ENCODE measurements around the gene PRAMEF1.

Gene PRAMEF1

DNA sequence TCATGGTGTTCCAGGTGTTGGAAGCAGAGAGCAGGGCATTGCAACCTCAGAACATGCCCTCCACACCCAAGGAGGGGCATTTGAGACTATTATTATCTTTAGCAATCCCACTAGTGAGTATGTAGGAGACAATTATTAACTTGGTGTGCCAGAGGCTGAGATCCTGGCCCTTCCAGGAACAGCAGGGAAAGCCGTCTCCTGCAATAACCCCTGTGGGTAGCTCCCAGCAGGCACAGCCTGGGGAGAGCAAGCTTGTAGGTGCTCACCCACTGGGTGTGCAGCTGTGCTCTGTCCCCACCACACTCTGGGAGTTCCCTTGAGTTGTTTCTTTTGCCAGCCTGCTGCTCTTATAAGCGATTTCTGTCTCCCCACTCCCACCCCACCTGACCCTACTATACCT lies 34.9 kb upstream of the PRAMEF1 start:
- in situ Hi-C loops (cut with HindIII; ENCODE audit: low sequenced_read_pairs): no loop called here
- no peak overlapping the region for H3K4me3 ChIP-seq (ENCODE audit: low read depth, low read length)
- no peak for DNase-seq (ENCODE audit: low read depth)
- TF ChIP-seq, protein P1, sequence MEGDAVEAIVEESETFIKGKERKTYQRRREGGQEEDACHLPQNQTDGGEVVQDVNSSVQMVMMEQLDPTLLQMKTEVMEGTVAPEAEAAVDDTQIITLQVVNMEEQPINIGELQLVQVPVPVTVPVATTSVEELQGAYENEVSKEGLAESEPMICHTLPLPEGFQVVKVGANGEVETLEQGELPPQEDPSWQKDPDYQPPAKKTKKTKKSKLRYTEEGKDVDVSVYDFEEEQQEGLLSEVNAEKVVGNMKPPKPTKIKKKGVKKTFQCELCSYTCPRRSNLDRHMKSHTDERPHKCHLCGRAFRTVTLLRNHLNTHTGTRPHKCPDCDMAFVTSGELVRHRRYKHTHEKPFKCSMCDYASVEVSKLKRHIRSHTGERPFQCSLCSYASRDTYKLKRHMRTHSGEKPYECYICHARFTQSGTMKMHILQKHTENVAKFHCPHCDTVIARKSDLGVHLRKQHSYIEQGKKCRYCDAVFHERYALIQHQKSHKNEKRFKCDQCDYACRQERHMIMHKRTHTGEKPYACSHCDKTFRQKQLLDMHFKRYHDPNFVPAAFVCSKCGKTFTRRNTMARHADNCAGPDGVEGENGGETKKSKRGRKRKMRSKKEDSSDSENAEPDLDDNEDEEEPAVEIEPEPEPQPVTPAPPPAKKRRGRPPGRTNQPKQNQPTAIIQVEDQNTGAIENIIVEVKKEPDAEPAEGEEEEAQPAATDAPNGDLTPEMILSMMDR (IDR thresholded peaks at IDR 0.05; ENCODE audit: low read depth, low read length, missing control alignments): no peak

DNA sequence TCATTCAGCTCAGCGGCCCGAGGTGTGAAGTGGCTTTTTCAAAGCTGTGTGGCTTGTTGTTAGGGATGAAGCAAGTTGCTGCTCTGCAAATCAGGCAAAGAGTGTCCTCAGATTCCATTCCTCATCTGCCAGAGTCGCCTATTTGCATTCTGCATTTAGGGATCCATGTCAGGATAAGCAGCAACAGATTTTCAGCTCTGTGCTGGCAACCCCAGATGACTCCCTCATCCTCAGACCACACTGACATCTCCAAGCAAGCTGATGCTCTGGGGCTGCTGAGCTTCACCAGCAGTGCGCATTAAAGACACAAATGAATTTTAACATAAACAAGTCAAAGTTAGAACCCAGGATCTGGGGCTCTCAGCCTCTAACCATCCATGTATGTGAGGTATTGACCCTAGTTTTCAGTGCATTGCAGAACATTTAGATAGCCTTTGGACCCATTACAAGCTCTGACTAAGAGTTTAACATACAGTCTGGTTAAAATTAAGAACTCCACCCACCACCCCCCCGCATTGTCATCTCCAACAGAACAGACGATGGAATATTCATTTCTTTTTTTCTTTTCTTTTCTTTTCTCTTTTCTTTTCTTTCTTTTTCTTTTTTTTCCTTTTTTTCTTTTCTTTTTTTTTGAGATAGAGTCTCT lies 34.3 kb upstream of the PRAMEF1 start:
- TF ChIP-seq, protein P1 (IDR thresholded peaks at IDR 0.05; ENCODE audit: low read depth, low read length, missing control alignments): no peak
- DNase-seq (ENCODE audit: low read depth): no peak
- in situ Hi-C loops (cut with HindIII; ENCODE audit: low sequenced_read_pairs): no loop called here
- no peak overlapping the region for H3K4me3 ChIP-seq (ENCODE audit: low read depth, low read length)

DNA sequence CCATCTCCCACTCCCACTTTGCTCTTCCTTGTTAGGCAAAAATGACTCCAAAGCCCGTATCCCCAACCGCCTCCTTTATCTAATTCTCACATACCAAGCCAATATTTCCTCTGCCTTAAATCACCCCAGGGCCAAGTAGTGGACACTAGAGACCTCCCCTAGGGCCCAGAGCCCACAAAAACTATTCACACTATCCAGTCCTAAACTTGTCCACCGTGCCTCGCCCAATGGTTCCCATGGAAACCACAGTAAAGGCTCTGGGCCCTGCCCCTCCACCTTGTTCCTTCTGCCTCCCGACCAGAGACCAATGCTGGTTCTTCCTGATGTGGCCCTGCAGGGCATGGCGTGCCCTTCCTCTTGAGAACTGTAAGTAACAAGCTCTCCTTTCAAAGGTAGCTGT lies 33.4 kb upstream of the PRAMEF1 start:
- H3K4me3 ChIP-seq (ENCODE audit: low read depth, low read length): no peak overlapping the region
- TF ChIP-seq, protein P1 (IDR thresholded peaks at IDR 0.05; ENCODE audit: low read depth, low read length, missing control alignments): no peak
- DNase-seq (ENCODE audit: low read depth): no peak
- in situ Hi-C loops (cut with HindIII; ENCODE audit: low sequenced_read_pairs): no loop called here

DNA sequence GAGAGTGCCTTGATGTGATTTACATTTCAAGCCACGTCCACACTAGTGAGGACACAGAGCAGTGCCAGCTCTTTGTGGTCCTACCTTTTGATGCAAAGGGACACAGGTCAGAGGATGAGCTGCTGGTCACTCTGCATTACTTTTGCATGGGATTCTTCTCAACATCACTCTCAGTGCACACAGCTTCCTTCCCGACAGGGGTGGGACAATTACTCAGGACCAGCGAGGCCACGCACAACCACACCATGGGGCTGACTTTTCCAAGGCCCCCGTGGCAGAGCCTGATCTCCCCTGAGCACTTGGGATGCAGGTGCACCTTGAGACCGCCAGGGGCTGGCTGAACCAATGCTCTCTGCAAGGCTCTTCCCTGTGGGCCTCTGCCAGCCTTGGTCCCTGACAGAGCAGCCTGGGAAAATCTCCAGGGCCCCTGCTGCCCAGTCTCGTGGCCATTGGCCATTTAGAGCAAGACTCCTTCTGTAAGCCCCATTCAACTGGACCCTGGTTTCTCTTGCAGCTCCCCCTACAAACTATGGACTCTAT lies 30.9 kb upstream of the PRAMEF1 start:
- in situ Hi-C loops (cut with HindIII; ENCODE audit: low sequenced_read_pairs): no loop called here
- no peak for DNase-seq (ENCODE audit: low read depth)
- H3K4me3 ChIP-seq (ENCODE audit: low read depth, low read length): no peak overlapping the region
- TF ChIP-seq, protein P1 (IDR thresholded peaks at IDR 0.05; ENCODE audit: low read depth, low read length, missing control alignments): no peak

DNA sequence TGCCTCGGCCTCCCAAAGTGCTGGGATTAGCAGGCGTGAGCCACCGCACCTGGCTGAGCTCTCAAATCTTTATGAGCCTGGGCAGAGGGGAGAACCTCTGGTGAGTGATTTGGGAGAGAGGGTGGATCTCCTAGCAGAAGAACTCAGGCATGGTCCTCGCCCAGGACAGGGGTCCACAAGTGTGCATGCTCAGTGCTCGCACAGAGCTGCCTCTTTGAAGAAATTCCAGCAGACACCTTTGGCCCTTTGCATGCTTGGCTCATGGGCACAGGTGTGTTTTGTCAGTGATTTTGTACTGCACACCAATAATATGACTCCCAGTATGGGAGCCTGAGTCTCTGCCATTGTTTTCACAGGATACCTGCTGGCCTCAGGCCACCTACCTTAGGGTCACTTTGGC lies 29.4 kb upstream of the PRAMEF1 start:
- H3K4me3 ChIP-seq (ENCODE audit: low read depth, low read length): no peak overlapping the region
- DNase-seq (ENCODE audit: low read depth): no peak
- TF ChIP-seq, protein P1 (IDR thresholded peaks at IDR 0.05; ENCODE audit: low read depth, low read length, missing control alignments): no peak
- in situ Hi-C loops (cut with HindIII; ENCODE audit: low sequenced_read_pairs): no loop called here

DNA sequence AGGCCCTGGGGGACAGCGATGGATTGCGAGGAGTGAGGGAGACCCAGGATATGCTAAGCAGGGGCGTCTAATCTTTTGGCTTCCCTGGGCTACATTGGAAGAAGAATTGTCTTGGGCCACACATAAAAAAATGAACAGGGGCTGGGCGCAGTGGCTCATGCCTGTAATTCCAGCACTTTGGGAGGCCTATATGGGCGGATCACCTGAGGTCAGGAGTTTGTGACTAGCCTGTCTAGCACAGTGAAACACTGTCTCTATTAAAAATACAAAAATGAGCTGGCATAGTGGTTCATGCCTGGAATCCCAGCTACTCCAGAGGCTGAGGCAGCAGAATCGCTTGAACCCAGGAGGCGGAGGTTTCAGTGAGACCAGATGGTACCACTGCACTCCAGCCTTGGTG lies 28.4 kb upstream of the PRAMEF1 start:
- TF ChIP-seq, protein P1 (IDR thresholded peaks at IDR 0.05; ENCODE audit: low read depth, low read length, missing control alignments): no peak
- in situ Hi-C loops (cut with HindIII; ENCODE audit: low sequenced_read_pairs): no loop called here

More for the DNA sequence above, 28.4 kb upstream of the PRAMEF1 start:
- H3K4me3 ChIP-seq (ENCODE audit: low read depth, low read length): no peak overlapping the region
- no peak for DNase-seq (ENCODE audit: low read depth)
